BLaER1 (cell line): ENCODE results near the gene TSHZ3.

Experiments used
- H3K27ac ChIP-seq: shearing (Covaris generic); formaldehyde crosslinking; 2 replicates; pipeline ENCODE4 v1.8.1; 2022
- H3K27me3 ChIP-seq: shearing (Covaris generic); formaldehyde crosslinking; 2 replicates; pipeline ENCODE4 v1.8.1; 2022
- H3K36me3 ChIP-seq: shearing (Covaris generic); formaldehyde crosslinking; 2 replicates; pipeline ENCODE4 v1.8.1; 2022
- H3K4me1 ChIP-seq: shearing (Covaris generic); formaldehyde crosslinking; 2 replicates; pipeline ENCODE4 v1.8.1; 2022
- H3K4me2 ChIP-seq: shearing (Covaris generic); formaldehyde crosslinking; 2 replicates; pipeline ENCODE4 v1.8.1; 2022
- H3K4me3 ChIP-seq: shearing (Covaris generic); formaldehyde crosslinking; 2 replicates; pipeline ENCODE4 v1.8.1; 2022
- H3K9ac ChIP-seq: shearing (Covaris generic); formaldehyde crosslinking; 2 replicates; pipeline ENCODE4 v1.8.1; 2022
- H3K9me3 ChIP-seq: shearing (Covaris generic); formaldehyde crosslinking; 2 replicates; pipeline ENCODE4 v1.8.1; 2022
- H4K20me1 ChIP-seq: shearing (Covaris generic); formaldehyde crosslinking; 2 replicates; pipeline ENCODE4 v1.8.1; 2022
- Cebpa-rat ChIP-seq: shearing (Covaris generic); IDR thresholded peaks from 2 replicates; pipeline ENCODE4 v1.8.1; 2022

The TSHZ3 gene

DNA sequence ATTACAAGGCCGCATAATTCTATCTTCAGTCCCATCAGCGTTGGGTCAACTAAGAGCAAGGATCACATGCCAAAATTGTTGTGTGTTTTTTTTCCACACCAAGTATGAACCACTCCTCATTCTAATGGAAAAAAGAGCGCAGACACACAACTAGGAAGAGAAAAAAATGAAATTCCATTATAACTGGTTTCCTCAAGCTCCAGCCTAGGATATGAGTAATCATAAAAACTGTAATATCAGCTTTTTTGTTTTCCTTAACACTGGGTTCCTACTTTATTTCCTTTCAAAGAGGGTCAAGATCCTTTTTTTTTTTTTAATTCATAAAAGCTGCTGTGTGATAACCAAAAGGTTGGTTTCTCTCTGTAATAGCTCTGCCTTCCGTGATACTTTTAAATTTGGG lies 19.4 kb downstream of the TSHZ3 start:
- H4K20me1 ChIP-seq, result peaks cover 64% of the 10 kb centered on the region; the same call in 1 of the 2 replicates
- H3K36me3 ChIP-seq, result no peaks in the 10 kb centered on the region
- H3K4me1 ChIP-seq, result no peaks in the 10 kb centered on the region
- no peak overlapping the region for H3K9ac ChIP-seq
- no peak overlapping the region for H3K4me3 ChIP-seq
- no peak overlapping the region for H3K4me2 ChIP-seq
- no peak for TF ChIP-seq Cebpa-rat
- no peak overlapping the region for H3K27ac ChIP-seq
- no peaks in the 10 kb centered on the region for H3K27me3 ChIP-seq
- H3K9me3 ChIP-seq, result no peaks in the 10 kb centered on the region

DNA sequence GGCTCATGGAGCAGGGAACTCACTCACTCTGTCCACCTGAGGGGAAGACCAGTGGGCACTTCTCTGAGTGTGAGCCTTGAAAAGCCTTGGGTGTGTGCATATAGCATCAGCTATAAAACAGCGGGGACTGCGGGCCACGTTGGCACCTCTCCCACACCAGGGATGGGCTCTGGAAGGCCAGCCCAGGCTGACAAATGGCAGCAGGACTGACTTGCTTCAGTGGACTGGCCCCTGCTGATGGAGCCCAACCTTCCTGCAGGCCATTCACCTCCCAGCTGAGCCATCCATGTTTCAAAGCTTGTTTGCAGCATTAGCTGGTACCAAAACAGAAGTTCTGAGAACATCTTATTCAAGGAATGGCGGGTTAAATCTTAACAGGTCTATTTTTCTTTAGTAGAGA lies 21.0 kb downstream of the TSHZ3 start:
- TF ChIP-seq Cebpa-rat, result no peak
- Histone ChIP-seq H3K4me1 (no peaks in the 10 kb centered on the region), H3K4me3 (no peak overlapping the region), H4K20me1 (peaks cover 52% of the 10 kb centered on the region; the same call in 1 of the 2 replicates), H3K9ac (no peak overlapping the region), H3K27me3 (no peaks in the 10 kb centered on the region), H3K4me2 (no peak overlapping the region), H3K36me3 (no peaks in the 10 kb centered on the region), H3K9me3 (no peaks in the 10 kb centered on the region), H3K27ac (no peak overlapping the region)

DNA sequence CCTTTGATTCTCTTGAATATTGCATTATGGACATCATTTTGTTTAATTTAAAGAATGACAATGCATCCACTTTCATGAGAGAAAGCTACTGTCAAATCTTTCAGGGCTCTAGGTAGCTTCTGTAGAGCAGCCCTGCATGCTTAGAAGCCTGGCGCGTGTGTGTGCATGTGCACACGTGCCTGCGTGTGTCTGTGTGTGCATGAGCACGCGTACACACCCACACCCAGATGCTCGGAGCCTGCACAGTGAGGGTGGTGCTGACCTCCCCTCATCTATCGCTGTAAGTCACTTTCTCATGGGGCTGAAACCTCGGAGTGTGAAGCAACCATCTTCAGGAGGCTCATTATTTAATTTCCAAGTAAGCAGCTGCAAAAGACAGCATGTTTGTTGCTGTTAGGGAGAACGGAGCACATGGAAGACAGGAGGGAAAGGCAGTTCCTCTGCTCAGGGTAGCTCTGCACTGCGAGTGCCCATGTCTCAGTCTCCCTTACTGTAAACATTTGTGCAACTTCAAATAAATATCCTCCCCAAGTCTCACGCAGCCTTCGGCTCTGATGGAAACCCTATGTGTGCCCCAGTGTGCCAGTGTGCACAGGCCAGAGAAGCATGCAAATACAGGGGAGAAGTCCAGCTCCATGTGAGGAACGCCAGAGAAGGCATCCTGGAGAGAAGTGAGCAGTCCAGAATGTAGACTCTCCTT lies 22.8 kb downstream of the TSHZ3 start:
- Histone ChIP-seq H4K20me1 (peaks cover 53% of the 10 kb centered on the region; the same call in 1 of the 2 replicates), H3K4me2 (no peak overlapping the region), H3K36me3 (no peaks in the 10 kb centered on the region), H3K9ac (no peak overlapping the region), H3K27ac (no peak overlapping the region), H3K4me3 (no peak overlapping the region), H3K4me1 (no peaks in the 10 kb centered on the region), H3K27me3 (no peaks in the 10 kb centered on the region), H3K9me3 (no peaks in the 10 kb centered on the region)
- no peak for TF ChIP-seq Cebpa-rat

GRCh38 chr19:31325342-31325741 lies 23.9 kb downstream of the TSHZ3 start:
- no peaks in the 10 kb centered on the region for H3K27me3 ChIP-seq
- H3K36me3 ChIP-seq, result no peaks in the 10 kb centered on the region
- no peak overlapping the region for H3K9ac ChIP-seq
- TF ChIP-seq Cebpa-rat, result no peak
- H4K20me1 ChIP-seq, result peaks cover 58% of the 10 kb centered on the region; the same call in 1 of the 2 replicates
- no peaks in the 10 kb centered on the region for H3K4me1 ChIP-seq
- H3K27ac ChIP-seq, result no peak overlapping the region
- no peak overlapping the region for H3K4me3 ChIP-seq
- H3K9me3 ChIP-seq, result no peaks in the 10 kb centered on the region
- H3K4me2 ChIP-seq, result no peak overlapping the region

DNA sequence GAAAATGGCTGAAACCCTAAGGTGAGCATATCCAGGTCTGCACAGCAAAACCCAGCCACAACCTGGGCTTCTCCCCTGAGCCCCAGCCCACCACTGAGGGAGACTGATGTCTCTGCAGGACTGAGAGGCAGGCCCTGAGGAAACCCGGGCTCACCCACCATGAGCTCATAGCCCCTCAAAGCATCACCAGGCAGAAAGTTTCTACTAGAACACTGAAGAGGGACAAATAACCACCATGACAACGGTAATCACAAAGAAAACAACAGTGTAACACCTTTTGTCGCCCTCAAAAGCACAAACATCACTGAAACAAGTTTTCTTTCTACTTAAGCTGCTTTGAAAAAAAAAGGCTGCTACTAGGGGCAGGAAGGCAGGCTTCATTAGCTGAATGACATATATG lies 29.8 kb downstream of the TSHZ3 start:
- Histone ChIP-seq H3K4me1 (no peaks in the 10 kb centered on the region), H3K27me3 (no peaks in the 10 kb centered on the region), H3K9me3 (no peaks in the 10 kb centered on the region), H3K27ac (no peak overlapping the region), H3K9ac (no peak overlapping the region), H4K20me1 (peaks cover 69% of the 10 kb centered on the region), H3K4me2 (no peak overlapping the region), H3K36me3 (no peaks in the 10 kb centered on the region), H3K4me3 (no peak overlapping the region)
- TF ChIP-seq Cebpa-rat, result no peak

- Histone ChIP-seq H3K4me1 (no peaks in the 10 kb centered on the region), H3K27ac (no peak overlapping the region), H3K9ac (no peak overlapping the region), H3K4me2 (no peak overlapping the region), H3K4me3 (no peak overlapping the region), H3K27me3 (no peaks in the 10 kb centered on the region), H4K20me1 (peaks cover 75% of the 10 kb centered on the region), H3K36me3 (no peaks in the 10 kb centered on the region), H3K9me3 (no peaks in the 10 kb centered on the region)
- TF ChIP-seq Cebpa-rat, result no peak
These were observed 30.3 kb downstream of the TSHZ3 start for GRCh38 chr19:31318790-31319425.

GRCh38 chr19:31317570-31317969 lies 31.7 kb downstream of the TSHZ3 start:
- H3K36me3 ChIP-seq, result no peaks in the 10 kb centered on the region
- H3K4me2 ChIP-seq, result no peak overlapping the region
- peaks cover 76% of the 10 kb centered on the region for H4K20me1 ChIP-seq
- no peak overlapping the region for H3K27ac ChIP-seq
- H3K4me3 ChIP-seq, result no peak overlapping the region
- H3K4me1 ChIP-seq, result no peaks in the 10 kb centered on the region
- no peaks in the 10 kb centered on the region for H3K27me3 ChIP-seq
- no peak for TF ChIP-seq Cebpa-rat
- no peaks in the 10 kb centered on the region for H3K9me3 ChIP-seq
- H3K9ac ChIP-seq, result no peak overlapping the region

- H3K27me3 ChIP-seq, result no peaks in the 10 kb centered on the region
- no peak overlapping the region for H3K4me2 ChIP-seq
- H3K9ac ChIP-seq, result no peak overlapping the region
- H3K27ac ChIP-seq, result no peak overlapping the region
- H3K4me1 ChIP-seq, result no peaks in the 10 kb centered on the region
- no peaks in the 10 kb centered on the region for H3K9me3 ChIP-seq
- no peak for TF ChIP-seq Cebpa-rat
- H3K36me3 ChIP-seq, result no peaks in the 10 kb centered on the region
- H3K4me3 ChIP-seq, result no peak overlapping the region
- H4K20me1 ChIP-seq, result peaks cover 72% of the 10 kb centered on the region
These were observed 32.1 kb downstream of the TSHZ3 start for GRCh38 chr19:31317093-31317492.

GRCh38 chr19:31316201-31316951 lies 32.9 kb downstream of the TSHZ3 start:
- no peaks in the 10 kb centered on the region for H3K36me3 ChIP-seq
- H3K4me2 ChIP-seq, result no peak overlapping the region
- no peak overlapping the region for H3K27ac ChIP-seq
- no peaks in the 10 kb centered on the region for H3K9me3 ChIP-seq
- no peaks in the 10 kb centered on the region for H3K27me3 ChIP-seq
- no peak overlapping the region for H3K9ac ChIP-seq
- no peaks in the 10 kb centered on the region for H3K4me1 ChIP-seq
- H4K20me1 ChIP-seq, result peaks cover 71% of the 10 kb centered on the region
- no peak for TF ChIP-seq Cebpa-rat
- H3K4me3 ChIP-seq, result no peak overlapping the region

GRCh38 chr19:31315652-31316051 lies 33.6 kb downstream of the TSHZ3 start:
- H3K36me3 ChIP-seq, result no peaks in the 10 kb centered on the region
- no peak for TF ChIP-seq Cebpa-rat
- no peak overlapping the region for H3K4me2 ChIP-seq
- H3K9me3 ChIP-seq, result no peaks in the 10 kb centered on the region
- H3K4me1 ChIP-seq, result no peaks in the 10 kb centered on the region
- H3K4me3 ChIP-seq, result no peak overlapping the region
- no peak overlapping the region for H3K27ac ChIP-seq
- H3K9ac ChIP-seq, result no peak overlapping the region
- H3K27me3 ChIP-seq, result no peaks in the 10 kb centered on the region
- peaks cover 64% of the 10 kb centered on the region for H4K20me1 ChIP-seq
